Inflammatory macrophage treated with lipopolysaccharide for 1 hour (primary cell): ENCODE data around the gene SLC6A16.
"Not testable (repeated sequence)": the region's sequence is repeated elsewhere in the genome, so short reads cannot be mapped to it uniquely, and the experiment has no call there.

Experiments used
- DNase-seq, 2 donors: peaks; one replicate each; pipeline ENCODE4 v3.0.0-alpha.2; 2020 to 2022

The SLC6A16 gene

DNA sequence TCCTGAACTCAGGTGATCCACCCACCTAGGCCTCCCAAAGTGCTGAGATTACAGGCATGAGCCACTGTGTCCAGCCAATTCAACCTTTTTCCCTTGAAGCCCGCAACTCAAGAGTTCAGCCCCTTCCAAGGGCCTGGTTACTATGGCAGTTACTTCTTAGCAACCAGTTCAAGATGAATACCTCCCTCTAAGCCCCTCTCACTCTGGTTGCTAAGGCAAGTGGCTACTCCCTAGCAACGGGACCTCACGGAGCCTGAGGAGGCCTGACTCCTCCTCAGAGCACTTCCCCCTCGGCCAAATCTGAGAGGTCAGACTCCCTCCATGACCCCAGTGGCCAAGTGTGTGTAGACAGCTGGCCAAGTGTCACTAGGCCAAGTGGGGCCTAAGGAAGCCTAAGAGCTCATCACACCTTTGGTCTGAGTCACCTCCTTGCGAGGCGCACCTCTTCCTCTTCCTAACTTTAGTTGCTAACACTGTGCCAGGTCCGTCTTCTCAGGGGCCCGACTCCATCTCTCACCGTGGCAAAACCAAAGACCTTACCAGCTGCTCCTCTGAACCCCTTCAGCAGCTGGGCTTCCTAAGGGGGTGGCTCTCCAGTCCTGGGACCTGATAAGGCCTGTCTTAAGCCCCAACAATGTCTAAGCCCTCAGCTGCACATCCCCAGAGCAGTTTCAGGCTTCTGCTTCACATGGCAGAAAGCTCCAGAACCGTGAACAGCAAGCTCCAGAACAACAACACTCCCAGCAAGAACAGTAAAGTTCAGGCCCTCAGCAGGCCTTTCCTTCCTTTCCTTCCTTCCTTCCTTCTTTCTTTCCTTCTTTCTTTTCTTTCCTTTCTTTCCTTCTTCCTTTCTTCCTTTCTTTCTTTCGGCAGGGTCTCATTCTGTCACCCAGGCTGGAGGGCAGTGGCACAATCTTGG, 19.8 kb upstream of the SLC6A16 start:
- DNase-seq, result no peak

DNA sequence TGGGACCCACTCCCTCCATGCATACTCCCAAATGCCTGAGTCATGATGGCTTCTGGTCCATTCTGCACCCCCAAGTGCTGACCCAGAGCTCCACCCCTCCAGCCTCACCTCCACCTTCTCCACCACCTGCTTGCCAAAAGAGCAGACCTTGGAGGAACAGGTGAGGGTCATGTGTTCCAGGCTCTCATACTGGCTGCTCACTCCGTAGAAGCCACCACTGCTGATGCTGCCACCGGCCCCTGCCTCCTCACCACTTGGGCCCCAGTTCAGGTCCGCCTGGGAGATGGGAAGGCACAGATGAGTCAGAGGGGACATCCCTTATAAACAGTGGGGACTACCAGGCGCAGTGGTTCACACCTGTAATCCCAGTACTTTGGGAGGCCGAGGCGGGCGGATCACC, 18.1 kb upstream of the SLC6A16 start:
- DNase-seq, result no peak

DNA sequence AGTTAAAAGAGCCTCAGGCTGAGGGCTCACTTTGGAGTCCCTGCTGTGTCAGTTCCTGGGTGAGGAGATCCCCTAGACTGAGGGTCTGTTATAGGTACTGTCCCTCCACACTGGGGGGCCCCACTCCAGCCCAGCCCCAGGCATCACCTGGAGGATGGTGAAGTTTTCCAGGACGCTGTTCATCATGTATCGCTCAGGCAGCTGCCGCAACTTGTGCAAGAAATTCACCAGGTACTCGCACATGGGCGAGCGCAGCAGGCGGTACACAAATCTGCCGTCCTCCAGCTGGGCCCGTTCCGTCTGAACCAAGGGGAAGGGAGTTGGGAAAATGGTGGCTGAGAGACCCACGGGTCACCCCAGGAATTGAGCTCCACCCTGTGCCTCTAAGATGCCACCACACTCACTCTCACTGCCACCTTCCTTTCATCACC, 17.3 kb upstream of the SLC6A16 start:
- DNase-seq, result no peak

DNA sequence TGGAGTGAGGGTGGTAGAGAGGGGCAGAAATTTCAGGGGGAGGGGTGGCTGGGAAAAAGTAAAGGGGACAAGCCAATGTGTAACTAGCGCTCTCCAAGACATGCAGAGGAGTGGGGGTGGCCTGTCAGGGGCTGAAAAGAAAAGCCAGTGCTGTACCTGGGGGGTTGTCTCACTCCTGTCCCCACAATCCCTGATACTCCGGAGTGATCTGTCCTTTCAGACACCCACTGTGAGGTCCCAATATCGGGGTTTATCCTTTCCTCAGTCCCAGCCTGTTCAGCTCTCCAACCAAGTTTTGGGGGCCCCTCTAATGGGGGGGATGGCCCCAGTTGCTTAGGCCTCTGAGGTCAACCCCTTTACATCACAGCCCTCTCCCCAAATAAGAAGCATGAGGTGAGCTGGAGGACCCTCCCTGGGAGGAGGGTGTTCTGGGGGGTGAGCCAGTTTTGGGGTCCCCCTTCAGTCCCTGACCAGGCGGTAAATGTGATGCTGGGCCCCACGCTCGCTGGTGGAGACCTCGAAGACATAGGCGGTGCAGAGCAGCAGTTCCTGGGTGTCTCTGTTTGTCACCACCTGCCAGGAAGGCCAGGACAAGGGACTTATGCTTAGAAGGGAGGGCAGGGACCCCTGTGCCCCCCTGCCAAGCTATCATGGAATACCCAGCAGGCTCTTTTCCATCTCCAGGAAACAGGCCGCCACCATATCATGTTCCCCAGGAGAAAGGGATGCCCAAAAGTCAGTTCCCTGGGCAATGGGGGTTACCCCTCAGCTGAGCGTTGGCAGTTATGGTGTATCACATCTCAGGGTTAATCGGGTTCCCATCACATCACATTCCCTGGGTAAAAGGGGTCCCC, 16.1 kb upstream of the SLC6A16 start:
- DNase-seq, result no peak

DNA sequence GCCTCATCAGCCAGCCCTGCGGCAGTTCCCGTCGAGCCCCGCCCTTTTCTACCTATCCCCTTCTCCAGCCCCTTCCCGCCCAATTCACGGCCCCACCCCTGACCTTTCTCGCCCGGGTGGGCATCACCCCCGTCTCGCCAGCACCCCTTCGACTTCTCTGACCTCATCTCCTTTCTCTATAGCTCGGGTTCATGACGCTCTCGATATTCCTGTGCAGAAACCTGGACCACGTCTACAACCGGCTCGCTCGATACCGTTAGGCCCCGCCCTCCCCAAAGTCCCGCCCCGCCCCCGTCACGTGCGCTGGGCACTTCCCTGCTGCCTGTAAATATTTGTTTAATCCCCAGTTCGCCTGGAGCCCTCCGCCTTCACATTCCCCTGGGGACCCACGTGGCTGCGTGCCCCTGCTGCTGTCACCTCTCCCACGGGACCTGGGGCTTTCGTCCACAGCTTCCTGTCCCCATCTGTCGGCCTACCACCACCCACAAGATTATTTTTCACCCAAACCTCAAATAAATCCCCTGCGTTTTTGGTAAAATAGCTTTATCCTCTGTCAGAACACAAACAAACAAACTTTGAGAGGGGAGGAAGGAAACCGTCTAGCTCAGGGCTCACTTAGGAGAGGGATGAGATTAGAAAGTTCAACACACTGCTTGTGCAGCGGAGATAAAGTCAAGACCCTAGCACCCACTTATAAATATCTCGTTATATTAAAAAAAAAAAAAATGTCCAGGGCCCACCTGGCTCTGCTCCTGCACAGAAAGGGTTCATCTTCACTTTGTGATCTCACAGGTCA, 15.3 kb upstream of the SLC6A16 start:
- peak in 1 of 2 donors; percentile 26 for DNase-seq

DNA sequence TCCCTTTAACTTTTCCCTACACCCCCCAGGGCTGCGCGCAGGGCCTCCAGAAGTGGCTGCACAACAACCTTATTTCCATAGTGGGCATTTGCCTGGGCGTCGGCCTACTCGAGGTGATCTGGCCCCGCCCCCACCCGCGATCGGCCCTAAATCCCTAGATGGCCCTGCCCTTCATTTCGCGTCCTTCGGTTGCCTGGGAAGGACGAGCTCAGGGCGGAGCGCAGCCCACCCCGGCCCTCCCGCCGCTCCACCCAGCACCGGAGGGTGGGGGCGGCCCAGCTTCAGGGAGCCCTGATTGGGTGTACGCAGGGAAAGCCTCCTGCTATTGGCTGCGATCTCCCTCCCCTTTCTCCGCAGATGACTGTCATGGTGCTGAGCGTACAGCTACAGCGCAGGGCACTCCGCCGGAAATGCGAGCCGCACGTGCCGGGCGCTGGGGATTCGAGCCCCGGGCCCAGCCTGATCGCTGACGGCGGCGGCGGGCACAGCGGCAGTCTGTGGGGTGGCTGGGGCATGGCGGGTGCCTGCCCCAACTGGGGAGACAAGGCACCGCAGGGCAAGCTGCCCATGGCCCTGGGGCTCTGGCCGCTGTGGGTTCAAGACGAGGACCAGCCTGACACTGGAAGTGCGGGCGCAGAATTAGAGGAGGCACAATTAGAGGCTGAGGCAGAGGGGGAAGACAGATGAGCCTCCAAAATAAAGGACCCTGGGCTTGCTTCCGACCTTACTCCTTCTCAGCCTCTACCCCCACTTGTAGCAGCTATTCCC, 14.5 kb upstream of the SLC6A16 start:
- DNase-seq, result no peak

DNA sequence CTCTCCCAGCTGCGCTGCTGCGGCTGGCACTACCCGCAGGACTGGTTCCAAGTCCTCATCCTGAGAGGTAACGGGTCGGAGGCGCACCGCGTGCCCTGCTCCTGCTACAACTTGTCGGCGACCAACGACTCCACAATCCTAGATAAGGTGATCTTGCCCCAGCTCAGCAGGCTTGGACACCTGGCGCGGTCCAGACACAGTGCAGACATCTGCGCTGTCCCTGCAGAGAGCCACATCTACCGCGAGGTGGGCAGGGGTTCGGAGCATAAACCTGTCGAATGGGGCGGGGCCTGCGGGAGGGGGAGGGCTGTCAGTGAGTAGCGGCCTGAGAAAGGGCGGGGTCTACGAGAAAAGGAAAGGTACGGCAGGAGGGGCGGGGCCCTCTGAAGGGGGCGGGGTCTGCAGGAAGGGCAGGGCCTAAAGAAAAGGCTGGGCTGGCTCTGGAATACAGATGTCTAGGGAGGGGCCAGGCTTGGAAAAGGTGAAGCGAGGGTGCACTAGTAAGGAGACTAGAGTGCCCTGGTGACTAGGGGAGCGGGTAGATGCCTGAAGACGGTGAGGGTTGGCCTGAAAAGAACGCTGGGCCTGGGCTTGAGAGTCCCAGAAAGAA, 13.8 kb upstream of the SLC6A16 start:
- no peak for DNase-seq

DNA sequence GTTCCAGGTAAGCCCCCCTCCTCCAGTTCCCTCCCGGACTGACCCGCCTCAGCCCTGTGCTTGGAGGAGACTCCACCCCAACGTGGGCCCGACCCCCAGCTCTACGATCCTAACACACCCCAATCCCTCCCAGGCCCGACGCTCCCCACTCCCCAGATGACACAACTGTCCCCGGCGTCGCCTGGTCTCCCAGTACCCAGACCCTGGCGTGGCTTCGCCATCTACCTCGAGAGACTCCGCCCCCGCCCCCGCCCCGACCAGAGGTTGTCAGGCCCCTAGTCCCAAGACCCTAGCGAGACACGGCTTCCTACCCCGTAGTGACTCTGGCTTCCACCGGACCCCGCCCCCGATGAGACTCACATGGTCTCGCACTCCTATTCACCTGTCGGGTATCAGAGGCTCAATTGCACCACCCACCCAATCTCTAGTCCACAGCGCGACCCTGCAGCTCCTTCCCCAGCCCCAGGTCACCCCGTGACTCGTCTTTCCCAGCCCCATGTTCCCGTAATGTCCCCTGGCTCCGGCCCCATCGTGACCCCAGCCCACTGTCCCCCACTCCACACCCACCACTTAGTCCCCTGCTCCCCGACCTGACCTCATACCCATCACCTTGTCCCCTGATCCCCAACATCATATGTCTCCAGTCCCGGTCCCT, 13.2 kb upstream of the SLC6A16 start:
- no peak for DNase-seq

DNA sequence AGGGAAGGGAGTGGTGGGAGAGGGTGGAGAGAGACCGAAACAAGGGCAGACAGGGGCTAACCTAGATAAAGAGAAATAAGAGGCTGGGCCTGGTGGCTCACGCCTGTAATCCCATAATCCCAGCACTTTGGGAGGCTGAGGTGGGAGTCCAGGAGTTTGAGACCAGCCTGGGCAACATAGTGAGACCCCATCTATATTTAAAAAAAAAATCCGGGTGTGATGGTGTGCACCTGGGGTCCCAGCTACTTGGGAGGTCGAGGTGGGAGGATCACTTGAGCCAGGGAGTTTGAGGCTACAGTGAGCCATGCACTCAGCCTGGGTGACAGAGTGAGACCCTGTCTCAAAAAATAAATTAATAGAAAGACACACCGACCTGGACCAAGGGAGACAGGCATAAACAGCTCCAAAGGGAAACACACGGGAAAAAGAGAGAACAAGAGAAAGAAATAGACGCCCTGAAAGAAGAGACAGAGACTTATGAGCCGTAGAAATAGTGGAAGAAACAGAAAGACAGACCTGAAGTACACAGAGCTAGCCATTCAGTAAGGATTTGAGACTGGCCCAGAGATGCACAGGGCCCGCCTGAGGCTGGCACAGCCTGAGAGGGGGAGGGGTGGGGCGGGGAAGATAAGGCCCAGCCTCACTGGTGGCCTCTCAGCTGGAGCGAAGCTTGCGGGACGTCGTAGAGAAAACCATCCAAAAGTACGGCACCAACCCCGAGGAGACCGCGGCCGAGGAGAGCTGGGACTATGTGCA, 12.5 kb upstream of the SLC6A16 start:
- DNase-seq, result no peak

DNA sequence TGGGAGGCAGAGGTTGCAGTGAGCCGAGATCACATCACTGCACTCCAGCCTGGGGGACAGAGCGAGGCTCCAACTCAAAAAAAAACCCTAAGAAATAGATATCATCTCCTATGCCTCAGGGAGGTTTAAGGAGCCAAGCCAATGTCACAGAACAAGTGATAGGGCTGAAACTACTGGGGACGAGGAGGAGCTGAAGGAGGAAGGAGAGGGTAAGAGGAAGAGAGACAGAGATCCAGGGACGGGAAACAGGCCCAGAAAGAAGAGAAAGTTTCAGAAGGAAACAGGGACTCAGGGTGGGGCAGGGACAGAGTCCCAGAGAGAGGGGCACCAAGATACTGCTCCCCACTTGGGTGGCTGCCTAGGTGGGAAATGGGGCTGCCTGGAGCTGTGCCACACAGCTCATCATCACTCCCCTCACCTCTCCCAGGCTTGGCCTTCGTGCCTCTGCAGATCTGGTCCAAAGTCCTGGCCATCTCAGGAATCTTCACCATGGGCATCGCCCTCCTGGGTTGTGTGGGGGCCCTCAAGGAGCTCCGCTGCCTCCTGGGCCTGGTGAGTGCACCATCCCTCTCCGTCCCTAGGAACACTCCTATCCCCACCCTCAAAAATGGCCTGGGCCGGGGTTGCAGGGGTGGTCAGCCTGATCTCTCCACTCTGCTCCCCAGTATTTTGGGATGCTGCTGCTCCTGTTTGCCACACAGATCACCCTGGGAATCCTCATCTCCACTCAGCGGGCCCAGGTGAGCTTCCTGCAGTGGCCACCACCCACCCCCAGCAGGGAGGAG, 11.7 kb upstream of the SLC6A16 start:
- no peak for DNase-seq

DNA sequence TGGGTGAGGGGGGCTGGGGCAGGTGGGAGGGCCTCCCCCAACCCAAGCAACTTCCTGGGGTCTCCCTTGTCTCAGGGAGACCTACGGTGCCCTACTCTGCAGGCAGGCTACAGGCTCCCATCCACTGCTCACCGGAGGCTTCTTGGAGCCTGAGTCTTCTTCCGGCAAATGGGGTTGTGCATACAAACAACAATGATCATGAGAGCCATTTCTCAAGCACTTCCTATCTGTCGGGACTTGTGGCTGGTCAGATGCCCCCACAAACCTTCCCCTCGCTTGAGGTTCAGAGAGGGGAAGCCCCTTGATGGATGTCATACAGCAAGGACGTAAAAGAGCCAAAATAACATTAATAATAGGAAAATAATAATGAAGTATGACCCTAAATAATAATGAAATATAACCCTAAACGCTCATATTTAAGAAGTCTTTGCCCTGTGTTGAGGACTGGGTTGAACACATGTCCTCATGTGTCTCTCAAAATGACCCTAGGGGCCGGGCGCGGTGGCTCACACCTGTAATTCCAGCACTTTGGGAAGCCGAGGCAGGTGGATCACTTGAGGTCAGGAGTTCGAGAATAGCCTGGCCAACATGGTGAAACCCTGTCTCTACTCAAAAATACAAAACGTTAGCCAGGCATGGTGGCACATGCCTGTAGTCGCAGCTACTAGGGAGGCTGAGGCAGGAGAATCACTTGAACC, 10.9 kb upstream of the SLC6A16 start:
- peak; percentile 63 to 81 for DNase-seq

DNA sequence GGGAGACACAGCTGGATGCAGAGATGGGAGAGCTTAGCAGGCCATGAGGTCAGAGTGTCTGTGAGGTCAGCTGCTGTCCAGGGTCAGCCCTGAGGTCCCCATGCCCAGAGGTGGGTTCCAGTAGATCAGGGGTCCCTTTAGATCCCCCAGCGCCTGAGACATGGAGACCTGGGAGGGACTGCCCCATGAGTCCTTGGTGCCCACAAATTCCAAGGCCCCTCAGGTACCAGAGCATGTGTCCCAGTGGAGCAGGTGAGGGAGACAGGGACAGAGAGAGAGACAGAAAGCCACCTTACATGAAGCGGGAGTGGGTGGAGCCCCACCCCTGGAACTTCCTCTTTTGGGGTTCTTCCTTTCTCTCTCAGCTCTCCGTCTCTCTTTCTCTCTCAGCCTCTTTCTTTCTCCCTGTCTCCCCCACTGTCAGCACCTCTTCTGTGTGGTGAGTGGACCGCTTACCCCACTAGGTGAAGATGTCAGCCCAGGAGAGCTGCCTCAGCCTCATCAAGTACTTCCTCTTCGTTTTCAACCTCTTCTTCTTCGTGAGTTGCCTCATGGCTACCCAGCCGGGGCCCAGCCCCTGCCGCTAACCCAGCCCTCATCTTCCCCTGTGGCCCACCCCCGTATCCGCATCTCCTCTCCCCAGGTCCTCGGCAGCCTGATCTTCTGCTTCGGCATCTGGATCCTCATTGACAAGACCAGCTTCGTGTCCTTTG, 10.2 kb upstream of the SLC6A16 start, which contains the start of gene CD37:
TSS of gene CD37 (plus strand) at position 336 of the 713 bp plus-strand sequence. CDS start at position 471, 135 bp downstream.
- peak; percentile 50 to 52 for DNase-seq

DNA sequence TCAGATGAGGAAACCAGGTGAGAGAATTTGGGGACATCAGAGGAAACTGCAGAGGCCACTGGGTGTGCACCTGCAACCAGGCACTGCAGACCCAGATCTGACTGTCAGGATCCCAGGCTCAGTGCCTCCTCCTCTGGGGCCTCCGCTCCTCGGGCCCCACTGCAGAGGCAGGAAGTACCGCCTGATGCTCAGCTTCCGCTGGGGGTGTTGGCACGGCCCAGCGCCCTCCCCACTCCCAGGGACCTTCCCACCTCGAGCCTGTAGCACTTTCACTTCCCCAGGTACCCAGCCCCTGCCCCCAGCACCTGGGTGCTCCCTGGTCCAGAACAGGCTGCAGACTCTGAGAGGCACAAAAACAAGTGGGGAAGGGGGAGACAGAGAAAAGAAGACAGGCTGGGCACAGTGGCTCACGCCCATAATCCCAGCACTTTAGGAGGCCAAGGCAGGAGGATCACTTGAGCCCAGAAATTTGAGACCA, 8.9 kb upstream of the SLC6A16 start:
- peak; percentile 24 to 62 for DNase-seq

DNA sequence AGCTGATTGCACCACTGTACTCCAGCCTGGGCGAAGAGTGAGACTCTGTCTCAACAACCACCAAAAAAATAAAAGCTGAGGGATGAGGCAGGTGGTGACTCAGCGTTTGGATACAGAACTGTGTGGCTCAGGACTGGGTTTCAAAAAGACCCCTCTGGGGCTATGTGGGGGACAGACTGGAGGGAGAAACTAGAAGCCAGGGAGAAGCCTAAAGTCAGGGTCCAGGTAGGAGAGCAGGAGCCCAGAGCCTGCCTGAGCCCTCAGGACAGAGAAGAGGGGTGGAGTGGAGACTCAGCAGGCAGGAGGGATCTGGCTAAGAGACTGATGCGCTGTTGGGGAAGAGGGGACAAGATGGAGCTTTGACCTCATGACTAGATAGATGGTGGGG, 8.4 kb upstream of the SLC6A16 start:
- DNase-seq, result no peak

DNA sequence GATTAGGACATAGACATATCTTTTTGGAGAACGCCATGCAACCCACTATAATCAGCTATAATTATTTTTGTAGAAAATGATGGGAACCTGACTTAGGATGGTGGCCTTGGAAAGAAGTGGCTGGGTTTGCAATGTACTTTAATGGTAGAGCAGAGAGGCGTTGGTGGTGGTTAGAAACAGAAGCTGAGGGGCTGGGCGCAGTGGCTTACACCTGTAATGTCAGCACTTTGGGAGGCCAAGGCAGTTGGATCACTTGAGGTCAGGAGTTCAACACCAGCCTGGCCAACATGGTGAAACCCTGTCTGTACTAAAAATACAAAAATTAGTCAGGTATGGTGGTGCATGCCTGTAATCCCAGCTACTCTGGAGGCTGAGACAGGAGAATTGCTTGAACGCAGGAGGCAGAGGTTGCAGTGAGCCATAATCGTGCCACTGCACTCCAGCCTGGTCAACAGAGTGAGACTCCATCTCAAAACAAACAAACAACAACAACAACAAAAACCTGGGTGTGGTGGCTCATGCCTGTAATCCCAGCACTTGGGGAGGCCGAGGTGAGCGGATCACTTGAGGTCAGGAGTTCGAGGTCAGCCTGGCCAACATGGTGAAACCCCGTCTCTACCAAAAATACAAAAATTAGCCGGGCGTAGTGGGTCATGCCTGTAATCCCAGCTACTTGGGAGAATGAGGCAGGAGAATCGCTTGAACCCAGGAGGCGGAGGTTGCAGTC, 7.9 kb upstream of the SLC6A16 start:
- not testable (repeated sequence) for DNase-seq

DNA sequence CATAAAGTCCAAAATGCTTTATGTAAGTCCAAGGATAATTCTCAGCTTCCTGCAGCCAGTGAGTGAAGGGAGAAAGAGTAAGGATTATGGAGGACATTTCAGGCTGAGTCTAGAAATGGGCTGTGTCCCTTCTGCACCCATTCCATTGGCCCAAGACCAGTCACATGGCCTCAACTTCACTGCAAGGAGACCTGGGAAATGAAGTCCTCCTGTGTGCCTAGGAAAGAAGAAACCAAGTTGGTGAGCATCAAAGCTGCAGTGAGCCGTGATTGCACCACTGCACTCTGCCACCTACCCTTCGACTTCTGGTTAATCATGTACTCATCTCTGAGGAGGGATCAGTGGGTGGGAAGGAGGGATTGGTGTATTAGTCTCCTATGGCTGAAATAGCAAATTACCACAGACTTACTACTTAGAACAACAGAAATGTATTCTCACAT, 6.6 kb upstream of the SLC6A16 start:
- peak; percentile 70 to 85 for DNase-seq

DNA sequence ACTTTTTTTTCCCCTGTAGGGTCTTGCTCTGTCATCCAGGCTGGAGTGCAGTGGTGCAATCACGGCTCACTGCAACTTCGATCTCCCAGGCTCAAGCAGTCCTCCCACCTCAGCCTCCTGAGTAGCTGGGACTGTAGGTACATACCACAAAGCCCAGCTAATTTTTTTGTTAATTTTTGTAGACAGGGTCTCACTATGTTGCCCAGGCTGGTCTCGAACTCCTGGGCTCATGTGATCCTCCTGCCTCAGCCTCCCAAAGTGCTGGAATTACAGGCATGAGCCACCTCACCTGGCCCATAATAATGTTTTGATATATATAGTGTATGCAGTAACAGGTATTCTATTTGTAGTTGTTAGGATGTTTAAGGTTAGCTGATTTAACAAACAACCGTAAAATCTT, 6.2 kb upstream of the SLC6A16 start:
- DNase-seq, result not testable (repeated sequence)
